Uterus (tissue), 4 donors: ENCODE measurements around the gene CLIC1. TPM values are rescaled to one million over a fixed set of nuclear protein-coding genes. Genes with fewer than 3 reads are reported as not detected.
"Not testable (repeated sequence)": the region's sequence is repeated elsewhere in the genome, so short reads cannot be mapped to it uniquely, and the experiment has no call there.

Source experiments
- DNase-seq, 2 donors: peaks; one replicate each; pipeline ENCODE4 v3.0.0-alpha.2; 2019 to 2020
- H3K27ac ChIP-seq, 2 donors: fragments of 200-600 bp; sonication (generic); 1 replicate in 1 of 2; 2 replicates in 1 of 2; pipeline ENCODE4 v1.5.1; 2016 to 2018
- H3K27me3 ChIP-seq, 2 donors: fragments of 200-600 bp; sonication (generic); one replicate each; pipeline ENCODE4 v1.5.1; 2018 to 2019; ENCODE audit warnings: control low read depth in 1 of 2
- H3K36me3 ChIP-seq, 2 donors: fragments of 200-600 bp; sonication (generic); one replicate each; pipeline ENCODE4 v1.5.1; 2019; ENCODE audit warnings: control low read depth in 1 of 2
- H3K4me1 ChIP-seq, 2 donors: fragments of 200-600 bp; sonication (generic); one replicate each; pipeline ENCODE4 v1.5.1; 2018 to 2019; ENCODE audit warnings: control low read depth in 1 of 2
- H3K4me3 ChIP-seq, 2 donors: fragments of 200-600 bp; sonication (generic); 1 replicate in 1 of 2; 2 replicates in 1 of 2; pipeline ENCODE4 v1.5.1; 2018 to 2019; ENCODE audit warnings: mild to moderate bottlenecking in 1 of 2
- H3K9me3 ChIP-seq, 2 donors: fragments of 200-600 bp; sonication (generic); one replicate each; pipeline ENCODE4 v1.5.1; 2019; ENCODE audit warnings: control low read depth in 1 of 2
- CTCF ChIP-seq, 4 experiments: fragments of 200-600 bp in 2 of 4; fragments of 450-650 bp in 2 of 4; sonication (generic) in 2 of 4; IDR thresholded peaks; one replicate each; pipeline ENCODE4 v1.5.1; 2016 to 2019; ENCODE audit warnings: antibody characterized with exemption in 4 of 4, mild to moderate bottlenecking in 2 of 4, moderate library complexity in 1 of 4
- POLR2A ChIP-seq, 2 donors: fragments of 450-650 bp; IDR thresholded peaks; one replicate each; pipeline ENCODE4 v1.6.1; 2016; ENCODE audit warnings: antibody characterized with exemption in 2 of 2, mild to moderate bottlenecking in 1 of 2, moderate library complexity in 1 of 2
- intact Hi-C: fragments of 100-400 bp; cut with DNase I; formaldehyde crosslinking; loops from one replicate; pipeline ENCODE4 v1.15.1; 2023; ENCODE audit warnings: low total_unique reads
- total RNA-seq, 4 donors: library from RNA; depleted of rRNA in 3 of 4; stranded (reverse); fragments of >200 nt in 3 of 4; gene quantifications; one replicate each; pipeline versions ENCODE4 v1.1.0 to v1.2.4, GENCODE V29; 2014 to 2023
- donor health status: DM: yes; HTN: yes; CAD: no.

The CLIC1 gene
- total RNA-seq, 4 donors from 2014 or later = 173 to 328 (median 216) TPM

GRCh38 chr6:31712296-31712695 lies 24.0 kb downstream of the CLIC1 start:
- Histone ChIP-seq H3K36me3 (no peaks in the 10 kb centered on the region), H3K27me3 (no peaks in the 10 kb centered on the region), H3K9me3 (no peaks in the 10 kb centered on the region), H3K27ac (no peak overlapping the region), H3K4me1 (no peaks in the 10 kb centered on the region), H3K4me3 (no peak overlapping the region)
- TF ChIP-seq CTCF (IDR thresholded peaks at IDR 0.05) (no peak), POLR2A (IDR thresholded peaks at IDR 0.05) (no peak)
- no peak for DNase-seq
- intact Hi-C loops = no loop called here

- Histone ChIP-seq H3K27ac (no peak overlapping the region), H3K36me3 (no peaks in the 10 kb centered on the region), H3K4me3 (no peak overlapping the region), H3K9me3 (no peaks in the 10 kb centered on the region), H3K27me3 (no peaks in the 10 kb centered on the region), H3K4me1 (no peaks in the 10 kb centered on the region)
- no peak for DNase-seq
- TF ChIP-seq POLR2A (IDR thresholded peaks at IDR 0.05) (no peak), CTCF (IDR thresholded peaks at IDR 0.05) (no peak)
- intact Hi-C loops = no loop called here
These were observed 25.1 kb downstream of the CLIC1 start for GRCh38 chr6:31711233-31711632.

DNA sequence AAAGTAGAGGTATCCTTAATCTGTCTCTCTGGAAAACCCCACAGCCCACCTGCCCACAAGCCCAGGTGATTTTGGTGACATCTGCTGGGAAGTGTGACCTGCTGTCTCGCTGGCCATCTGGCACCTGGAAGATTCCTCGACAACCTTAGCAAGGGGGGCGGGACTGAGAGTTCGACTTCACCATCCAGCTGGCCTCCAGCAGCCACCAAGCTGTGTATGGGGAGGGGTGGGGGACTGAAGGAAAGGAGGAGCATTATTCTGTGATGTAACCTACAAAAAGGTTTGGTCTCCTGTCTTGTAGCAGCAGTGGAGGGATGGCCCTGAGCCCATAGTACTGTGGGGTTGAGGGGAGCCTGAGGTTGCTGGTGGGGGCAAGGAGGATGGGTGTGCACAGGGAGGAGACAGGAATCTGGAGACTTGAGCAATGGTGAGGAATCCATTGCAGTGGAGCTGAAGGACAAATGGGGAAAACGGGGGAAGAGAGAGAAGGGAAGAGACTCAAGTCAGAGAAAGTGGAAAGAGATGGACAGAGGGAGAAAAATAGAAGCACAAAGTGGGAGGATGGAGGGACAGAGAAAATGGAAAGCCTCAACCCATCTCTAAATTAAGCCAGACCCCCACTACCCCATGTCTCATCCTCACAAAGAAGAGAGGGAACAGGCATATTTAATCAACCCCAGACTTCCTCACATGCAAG lies 25.7 kb downstream of the CLIC1 start:
- H3K9me3 ChIP-seq = no peaks in the 10 kb centered on the region
- H3K4me3 ChIP-seq = no peak overlapping the region
- TF ChIP-seq POLR2A (IDR thresholded peaks at IDR 0.05) (no peak), CTCF (IDR thresholded peaks at IDR 0.05) (no peak)
- H3K27me3 ChIP-seq = no peaks in the 10 kb centered on the region
- no peaks in the 10 kb centered on the region for H3K4me1 ChIP-seq
- H3K36me3 ChIP-seq = no peaks in the 10 kb centered on the region
- no peak for DNase-seq
- no peak overlapping the region for H3K27ac ChIP-seq
- intact Hi-C loops = no loop called here

GRCh38 chr6:31709157-31709556 lies 27.2 kb downstream of the CLIC1 start:
- intact Hi-C loops, H3K36me3 ChIP-seq, H3K9me3 ChIP-seq, H3K27ac ChIP-seq, H3K27me3 ChIP-seq, DNase-seq, H3K4me1 ChIP-seq, H3K4me3 ChIP-seq: not testable (repeated sequence)

DNA sequence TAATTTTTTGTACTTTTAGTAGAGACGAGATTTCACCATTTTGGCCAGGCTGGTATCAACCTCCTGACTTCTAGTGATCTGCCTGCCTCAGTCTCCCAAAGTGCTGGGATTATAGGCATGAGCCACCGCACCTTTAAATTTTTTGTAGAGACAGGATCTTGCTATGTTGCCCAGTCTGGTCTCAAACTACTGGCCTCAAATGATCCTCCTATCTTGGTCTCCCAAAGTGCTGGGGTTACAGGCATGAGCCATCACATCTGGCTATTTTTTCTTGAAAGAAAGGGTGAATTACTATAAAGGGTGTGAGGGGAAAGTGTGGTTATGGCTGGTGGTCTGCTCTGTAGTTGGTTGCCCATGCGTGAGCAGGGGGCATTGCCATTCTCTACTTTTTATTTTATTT lies 28.1 kb downstream of the CLIC1 start:
- intact Hi-C loops = no loop called here

More for the DNA sequence above, 28.1 kb downstream of the CLIC1 start:
- H3K9me3 ChIP-seq = no peaks in the 10 kb centered on the region
- no peaks in the 10 kb centered on the region for H3K4me1 ChIP-seq
- H3K4me3 ChIP-seq = no peak overlapping the region
- DNase-seq = no peak
- H3K27me3 ChIP-seq = no peaks in the 10 kb centered on the region
- H3K27ac ChIP-seq = no peak overlapping the region
- no peaks in the 10 kb centered on the region for H3K36me3 ChIP-seq
- no peak for TF ChIP-seq CTCF (IDR thresholded peaks at IDR 0.05)
- no peak for TF ChIP-seq POLR2A (IDR thresholded peaks at IDR 0.05)
